WTC11 (cell line): ENCODE data around the gene ARID1A.

ENCODE experiments used
- CTCF ChIP-seq: fragments of 200-600 bp; IDR thresholded peaks from 2 replicates; pipeline ENCODE4 v1.8.0; 2022; ENCODE audit warnings: antibody characterized with exemption
- ELF4 ChIP-seq: sonication (generic); formaldehyde crosslinking; IDR thresholded peaks from 2 replicates; pipeline ENCODE4 v1.8.1; 2022; ENCODE audit warnings: low read depth, mild to moderate bottlenecking, moderate library complexity, missing genetic modification reagents
- GABPB1 ChIP-seq: sonication (generic); formaldehyde crosslinking; IDR thresholded peaks from 2 replicates; pipeline ENCODE4 v1.8.1; 2023; ENCODE audit warnings: mild to moderate bottlenecking, missing genetic modification reagents
- HMGXB4 ChIP-seq: sonication (generic); formaldehyde crosslinking; IDR thresholded peaks from 2 replicates; pipeline ENCODE4 v1.8.1; 2023; ENCODE audit warnings: mild to moderate bottlenecking, moderate library complexity, missing genetic modification reagents
- MAX ChIP-seq: sonication (generic); formaldehyde crosslinking; IDR thresholded peaks from 2 replicates; pipeline ENCODE4 v1.8.0; 2022; ENCODE audit warnings: mild to moderate bottlenecking, missing genetic modification reagents
- NR1H2 ChIP-seq: sonication (generic); formaldehyde crosslinking; IDR thresholded peaks from 2 replicates; pipeline ENCODE4 v1.9.0; 2021; ENCODE audit warnings: mild to moderate bottlenecking, moderate library complexity, missing genetic modification reagents
- NR2C2 ChIP-seq: sonication (generic); formaldehyde crosslinking; IDR thresholded peaks from 2 replicates; pipeline ENCODE4 v1.8.0; 2022; ENCODE audit warnings: mild to moderate bottlenecking, missing genetic modification reagents
- NR3C1 ChIP-seq: sonication (generic); formaldehyde crosslinking; conservative IDR thresholded peaks from 2 replicates; pipeline ENCODE4 v1.8.1; 2023; ENCODE audit warnings: low read depth, mild to moderate bottlenecking, missing genetic modification reagents
- PREB ChIP-seq: sonication (generic); formaldehyde crosslinking; IDR thresholded peaks from 2 replicates; pipeline ENCODE4 v1.8.1; 2022; ENCODE audit warnings: mild to moderate bottlenecking, missing genetic modification reagents, moderate library complexity, borderline replicate concordance
- RELA ChIP-seq: sonication (generic); formaldehyde crosslinking; IDR thresholded peaks from 2 replicates; pipeline ENCODE4 v1.8.1; 2022; ENCODE audit warnings: missing genetic modification reagents, mild to moderate bottlenecking, borderline replicate concordance
- USF2 ChIP-seq: sonication (generic); formaldehyde crosslinking; IDR thresholded peaks from 2 replicates; pipeline ENCODE4 v1.8.1; 2023; ENCODE audit warnings: mild to moderate bottlenecking, missing genetic modification reagents, moderate library complexity
- ZBTB21 ChIP-seq: sonication (generic); formaldehyde crosslinking; IDR thresholded peaks from 2 replicates; pipeline ENCODE4 v1.8.1; 2023; ENCODE audit warnings: mild to moderate bottlenecking, missing genetic modification reagents, borderline replicate concordance
- ZNF121 ChIP-seq: sonication (generic); formaldehyde crosslinking; IDR thresholded peaks from 2 replicates; pipeline ENCODE4 v1.8.0; 2023; ENCODE audit warnings: missing genetic modification reagents
- ZNF671 ChIP-seq: fragments of 250-450 bp; sonication (Bioruptor Pico); IDR thresholded peaks from 2 replicates; pipeline ENCODE4 v1.8.0; 2021; ENCODE audit warnings: mild to moderate bottlenecking

GRCh38 chr1:26730695-26731094 lies 34.9 kb downstream of the ARID1A start:
- TF ChIP-seq RELA (no peak), PREB (CRISPR knock-in tag) (no peak), CTCF (no peak), NR2C2 (CRISPR knock-in tag) (no peak), ZNF121 (CRISPR knock-in tag) (no peak), ZBTB21 (CRISPR knock-in tag) (no peak), USF2 (CRISPR knock-in tag) (no peak), ZNF671 (CRISPR knock-in tag) (no peak), NR3C1 (CRISPR knock-in tag) (no peak), MAX (no peak), HMGXB4 (no peak), NR1H2 (CRISPR knock-in tag) (no peak), GABPB1 (no peak), ELF4 (CRISPR knock-in tag) (no peak)
